Activated T-helper 2 cell treated with anti-CD3 and anti-CD28 coated beads, Interferon-gamma antibody, Interleukin-2, Interleukin-4, amounts not matched to agents 10 μg/mL and 5 μg/mL and 100 μg/mL, durations not matched to agents 14 hours and 24 hours and 36 hours (primary cell): Measurements from ENCODE around the gene FBXO2. TPM values are rescaled to one million over a fixed set of nuclear protein-coding genes. Genes with fewer than 3 reads are reported as not detected.
"Not testable (repeated sequence)": the region's sequence is repeated elsewhere in the genome, so short reads cannot be mapped to it uniquely, and the experiment has no call there.

Experiments used
- DNase-seq: peaks from one replicate; pipeline ENCODE4 v3.0.0; 2021; ENCODE audit warnings: low spot score
- H3K27ac Mint-ChIP-seq: one replicate; pipeline ENCODE4 v1.8.0; 2021; ENCODE audit warnings: mixed read lengths
- H3K27me3 Mint-ChIP-seq: one replicate; pipeline ENCODE4 v1.8.0; 2021; ENCODE audit warnings: low read depth, mixed read lengths
- H3K36me3 Mint-ChIP-seq: one replicate; pipeline ENCODE4 v1.8.0; 2021; ENCODE audit warnings: low read depth, mixed read lengths
- H3K4me1 Mint-ChIP-seq: one replicate; pipeline ENCODE4 v1.8.0; 2021; ENCODE audit warnings: low read depth, mixed read lengths
- H3K4me3 Mint-ChIP-seq: one replicate; pipeline ENCODE4 v1.8.0; 2021; ENCODE audit warnings: low read depth, mild to moderate bottlenecking, moderate library complexity, mixed read lengths
- H3K9me3 Mint-ChIP-seq: one replicate; pipeline ENCODE4 v1.8.0; 2021; ENCODE audit warnings: mixed read lengths
- intact Hi-C: fragments of 100-400 bp; cut with micrococcal nuclease; formaldehyde crosslinking; loops from one replicate; pipeline ENCODE4 v1.15.1; 2023
- total RNA-seq: library from RNA; stranded (reverse); gene quantifications from 2 replicates; pipeline ENCODE4 v1.2.3, GENCODE V29; 2022

The FBXO2 gene
- total RNA-seq, 1 donor from 2014 or later, result 0.41 TPM

GRCh38 chr1:11608596-11609130 lies 45.6 kb downstream of the FBXO2 start:
- H3K27ac Mint-ChIP-seq, H3K36me3 Mint-ChIP-seq, H3K4me3 Mint-ChIP-seq, H3K9me3 Mint-ChIP-seq, H3K27me3 Mint-ChIP-seq, DNase-seq, H3K4me1 Mint-ChIP-seq, intact Hi-C loops: not testable (repeated sequence)

- no peaks in the 10 kb centered on the region for H3K9me3 Mint-ChIP-seq
- no peaks in the 10 kb centered on the region for H3K27me3 Mint-ChIP-seq
- no peak overlapping the region for H3K4me3 Mint-ChIP-seq
- H3K36me3 Mint-ChIP-seq, result no peaks in the 10 kb centered on the region
- DNase-seq, result no peak
- H3K4me1 Mint-ChIP-seq, result no peaks in the 10 kb centered on the region
- H3K27ac Mint-ChIP-seq, result no peak overlapping the region
- intact Hi-C loops, result no loop called here
Observed at GRCh38 chr1:11606775-11607174, 47.5 kb downstream of the FBXO2 start.

GRCh38 chr1:11602981-11603380 lies 51.2 kb downstream of the FBXO2 start:
- intact Hi-C loops, result no loop called here
- no peaks in the 10 kb centered on the region for H3K4me1 Mint-ChIP-seq

GRCh38 chr1:11602424-11602823 lies 51.8 kb downstream of the FBXO2 start:
- intact Hi-C loops, result no loop called here
- no peaks in the 10 kb centered on the region for H3K36me3 Mint-ChIP-seq
- no peaks in the 10 kb centered on the region for H3K4me1 Mint-ChIP-seq
- H3K4me3 Mint-ChIP-seq, result no peak overlapping the region
- H3K27me3 Mint-ChIP-seq, result no peaks in the 10 kb centered on the region
- no peak for DNase-seq
- no peak overlapping the region for H3K27ac Mint-ChIP-seq
- H3K9me3 Mint-ChIP-seq, result no peaks in the 10 kb centered on the region

More at GRCh38 chr1:11602981-11603380, 51.2 kb downstream of the FBXO2 start:
- Mint-ChIP-seq H3K4me3 (no peak overlapping the region), H3K36me3 (no peaks in the 10 kb centered on the region), H3K9me3 (no peaks in the 10 kb centered on the region), H3K27me3 (no peaks in the 10 kb centered on the region), H3K27ac (no peak overlapping the region)
- no peak for DNase-seq

- no peak overlapping the region for H3K27ac Mint-ChIP-seq
- H3K4me3 Mint-ChIP-seq, result no peak overlapping the region
- no peaks in the 10 kb centered on the region for H3K4me1 Mint-ChIP-seq
- H3K27me3 Mint-ChIP-seq, result no peaks in the 10 kb centered on the region
- intact Hi-C loops, result no loop called here
- no peak for DNase-seq
- no peaks in the 10 kb centered on the region for H3K9me3 Mint-ChIP-seq
- no peaks in the 10 kb centered on the region for H3K36me3 Mint-ChIP-seq
Observed at GRCh38 chr1:11600836-11601235, 53.4 kb downstream of the FBXO2 start.

- DNase-seq, result no peak
- Mint-ChIP-seq H3K9me3 (no peaks in the 10 kb centered on the region), H3K36me3 (no peaks in the 10 kb centered on the region), H3K27me3 (no peaks in the 10 kb centered on the region), H3K27ac (no peak overlapping the region), H3K4me1 (no peaks in the 10 kb centered on the region), H3K4me3 (no peak overlapping the region)
- intact Hi-C loops, result no loop called here
Observed at GRCh38 chr1:11599891-11600576, 54.2 kb downstream of the FBXO2 start.

- DNase-seq, result no peak
- intact Hi-C loops, result no loop called here
- H3K4me3 Mint-ChIP-seq, result no peak overlapping the region
- H3K4me1 Mint-ChIP-seq, result no peaks in the 10 kb centered on the region
- no peaks in the 10 kb centered on the region for H3K36me3 Mint-ChIP-seq
- peaks cover 1% of the 10 kb centered on the region for H3K27me3 Mint-ChIP-seq
- H3K9me3 Mint-ChIP-seq, result no peaks in the 10 kb centered on the region
- no peak overlapping the region for H3K27ac Mint-ChIP-seq
Observed at GRCh38 chr1:11598461-11598860, 55.8 kb downstream of the FBXO2 start.

Other genes with a start within 250 kb of the FBXO2 start
- 0.23 and 0.46 TPM in 2 replicates for gene DISP3, start 175.3 kb downstream of the FBXO2 start, total RNA-seq
- 18.2 and 19.8 TPM in 2 replicates for gene FBXO44, start 448 bp upstream of the FBXO2 start, total RNA-seq
- 13.5 and 13.8 TPM in 2 replicates for gene FBXO6, start 9.8 kb upstream of the FBXO2 start, total RNA-seq
- 77.1 and 78.0 TPM in 2 replicates for gene MAD2L2, start 26.7 kb upstream of the FBXO2 start, total RNA-seq
- 0.07 TPM in 2 replicates for gene DRAXIN, start 37.3 kb upstream of the FBXO2 start, total RNA-seq
- 8.6 and 9.7 TPM in 2 replicates for gene AGTRAP, start 81.7 kb upstream of the FBXO2 start, total RNA-seq
- gene C1orf167, start 107.8 kb upstream of the FBXO2 start, total RNA-seq, result not detected in 2 replicates
- 18.8 and 21.4 TPM in 2 replicates for gene MTHFR, start 151.5 kb upstream of the FBXO2 start, total RNA-seq
- 18.8 and 18.9 TPM in 2 replicates for gene CLCN6, start 151.8 kb upstream of the FBXO2 start, total RNA-seq
- gene NPPA, start 193.4 kb upstream of the FBXO2 start, total RNA-seq, result not detected in 2 replicates
- not detected in 2 replicates for gene NPPB, start 204.5 kb upstream of the FBXO2 start, total RNA-seq